SIG-M5 treated with dmso at 0.1 percent for 504 hours (cell line): ENCODE measurements around the gene DROSHA.

ENCODE experiments used
- DNase-seq: peaks from one replicate; lab custom pipeline; 2025; ENCODE audit not compliant: unreplicated experiment; lab: John Stamatoyannopoulos, UW

Gene DROSHA

GRCh38 chr5:31523041-31523440 lies 8.9 kb downstream of the DROSHA start:
- no peak for DNase-seq

- peak; percentile 52 for DNase-seq
Measured at GRCh38 chr5:31516802-31517201, 15.1 kb downstream of the DROSHA start.

GRCh38 chr5:31511305-31511704 lies 20.6 kb downstream of the DROSHA start:
- DNase-seq = no peak

- no peak for DNase-seq
Measured at GRCh38 chr5:31504529-31504928, 27.4 kb downstream of the DROSHA start.

GRCh38 chr5:31502506-31502905 lies 29.4 kb downstream of the DROSHA start:
- no peak for DNase-seq

GRCh38 chr5:31500256-31500655 lies 31.6 kb downstream of the DROSHA start:
- no peak for DNase-seq

- DNase-seq = no peak
Measured at GRCh38 chr5:31496891-31497290, 35.0 kb downstream of the DROSHA start.

- DNase-seq = no peak
Measured at GRCh38 chr5:31496301-31496700, 35.6 kb downstream of the DROSHA start.

- DNase-seq = no peak
Measured at GRCh38 chr5:31495336-31495735, 36.6 kb downstream of the DROSHA start.

- DNase-seq = no peak
Measured at GRCh38 chr5:31492869-31493268, 39.0 kb downstream of the DROSHA start.

- DNase-seq = no peak
Measured at GRCh38 chr5:31487506-31487905, 44.4 kb downstream of the DROSHA start.

GRCh38 chr5:31486441-31486840 lies 45.5 kb downstream of the DROSHA start:
- no peak for DNase-seq

- no peak for DNase-seq
Measured at GRCh38 chr5:31485376-31486207, 46.3 kb downstream of the DROSHA start.

GRCh38 chr5:31481531-31482165 lies 50.2 kb downstream of the DROSHA start:
- DNase-seq = no peak

GRCh38 chr5:31479706-31480105 lies 52.2 kb downstream of the DROSHA start:
- DNase-seq = no peak

GRCh38 chr5:31478901-31479300 lies 53.0 kb downstream of the DROSHA start:
- no peak for DNase-seq

GRCh38 chr5:31477971-31478370 lies 53.9 kb downstream of the DROSHA start:
- DNase-seq = no peak

GRCh38 chr5:31477516-31477915 lies 54.4 kb downstream of the DROSHA start:
- no peak for DNase-seq

GRCh38 chr5:31476738-31477141 lies 55.2 kb downstream of the DROSHA start:
- no peak for DNase-seq

- no peak for DNase-seq
Measured at GRCh38 chr5:31471916-31472315, 60.0 kb downstream of the DROSHA start.

- DNase-seq = no peak
Measured at GRCh38 chr5:31471040-31471439, 60.9 kb downstream of the DROSHA start.

- DNase-seq = no peak
Measured at GRCh38 chr5:31470608-31471007, 61.3 kb downstream of the DROSHA start.

- no peak for DNase-seq
Measured at GRCh38 chr5:31469886-31470285, 62.0 kb downstream of the DROSHA start.
